K562 (cell line): ENCODE data around the gene SNTG2. TPM values are rescaled to one million over a fixed set of nuclear protein-coding genes. Genes with fewer than 3 reads are reported as not detected.

ENCODE experiments used
- ATAC-seq: fragments of 200-7000 bp; cut with Tn5 transposase; 3 replicates; pipeline ENCODE4 v1.9.1; 2020; ENCODE audit warnings: moderate library complexity
- BruUV-seq: library from RNA; stranded (reverse); fragments of 400-500 nt; replicated peaks from 2 replicates; lab custom pipeline; 2021; lab: Mats Ljungman, UMichigan
- CTCF ChIA-PET: fragments of 300-600 bp; formaldehyde crosslinking; extraction: SDS; loops from one replicate; lab custom pipeline; 2021; ENCODE audit warnings: low intra/inter-chr PET ratio; lab: Yijun Ruan, JAX
- POLR2A ChIA-PET: fragments of 300-600, 350-650 bp; sonication (Branson Sonifier 250); formaldehyde crosslinking; extraction: SDS; loops from one replicate; lab custom pipeline; 2021; ENCODE audit warnings: antibody characterized with exemption, inconsistent platforms; lab: Yijun Ruan, JAX
- DNase-seq, 4 experiments: peaks; one replicate each; pipeline versions ENCODE4 v3.0.0 to v3.0.0-alpha.2; 2011 to 2018; ENCODE audit warnings: low spot score in 3 of 4, mixed read lengths in 3 of 4; ENCODE audit errors: extremely low read depth in 1 of 4
- FAIRE-seq: peaks from 2 replicates; lab custom pipeline; 2011; peaks lifted over from hg19 to GRCh38; lab: Jason Lieb, UNC
- H2AFZ ChIP-seq: 2 replicates; pipeline ENCODE4 v1.6.0; 2011; ENCODE audit warnings: low read depth, low read length, control low read depth, inconsistent platforms
- H3K27ac ChIP-seq: fragments of 200-600 bp; 3 replicates; pipeline ENCODE4 v1.8.0; 2011; ENCODE audit warnings: low read depth, mild to moderate bottlenecking, control low read depth, inconsistent platforms, low read length, moderate library complexity, mixed read lengths; ENCODE audit errors: extremely low read depth
- H3K27me3 ChIP-seq, 2 experiments: fragments of 300-600 bp in 1 of 2; 2 replicates in 1 of 2; 3 replicates in 1 of 2; pipeline versions ENCODE4 v1.6.0 to v1.8.0; 2011; ENCODE audit warnings: inconsistent platforms in 2 of 2, low read length in 2 of 2, mild to moderate bottlenecking in 1 of 2, mixed read lengths in 1 of 2, moderate library complexity in 1 of 2; ENCODE audit not compliant: control insufficient read depth in 2 of 2, insufficient read depth in 2 of 2
- H3K36me3 ChIP-seq: fragments of 300-600 bp; 3 replicates; pipeline ENCODE4 v1.8.0; 2011; ENCODE audit warnings: mild to moderate bottlenecking, low read length, inconsistent platforms; ENCODE audit not compliant: control insufficient read depth, insufficient read depth
- H3K4me1 ChIP-seq, 2 experiments: fragments of 200-600 bp in 1 of 2; replicated peaks in 1 of 2; 2 replicates in 1 of 2; 3 replicates in 1 of 2; pipeline versions ENCODE4 v1.5.1 to v1.8.0; 2011; ENCODE audit warnings: inconsistent platforms in 2 of 2, low read length in 2 of 2, mild to moderate bottlenecking in 1 of 2, mixed read lengths in 1 of 2, moderate library complexity in 1 of 2; ENCODE audit not compliant: control insufficient read depth in 2 of 2, insufficient read depth in 2 of 2
- H3K4me2 ChIP-seq: 2 replicates; pipeline ENCODE4 v1.6.1; 2011; ENCODE audit warnings: low read length, control low read depth, inconsistent platforms, mixed read lengths; ENCODE audit not compliant: insufficient read depth
- H3K4me3 ChIP-seq: fragments of 200-600 bp; sonication (generic), shearing (Covaris generic); 2 replicates; pipeline ENCODE4 v1.5.1; 2016; ENCODE audit warnings: control low read depth, inconsistent platforms
- H3K79me2 ChIP-seq: fragments of 200-600 bp; 3 replicates; pipeline ENCODE4 v1.8.0; 2011; ENCODE audit warnings: low read length, inconsistent platforms; ENCODE audit not compliant: control insufficient read depth, insufficient read depth
- H3K9ac ChIP-seq, 2 experiments: 2 replicates each; pipeline versions ENCODE4 v1.6.0 to v1.6.1; 2011; ENCODE audit warnings: low read depth in 2 of 2, low read length in 2 of 2, control low read depth in 1 of 2, inconsistent platforms in 1 of 2, mild to moderate bottlenecking in 1 of 2, mixed read lengths in 1 of 2; ENCODE audit not compliant: insufficient read depth in 1 of 2
- H3K9me1 ChIP-seq: one replicate; pipeline ENCODE4 v1.6.0; 2011; ENCODE audit warnings: inconsistent platforms, mild to moderate bottlenecking, low read length, moderate library complexity; ENCODE audit not compliant: control insufficient read depth, insufficient read depth
- H3K9me3 ChIP-seq: replicated peaks from 2 replicates; pipeline ENCODE4 v1.5.1; 2011; ENCODE audit warnings: low read depth, low read length, inconsistent platforms; ENCODE audit not compliant: control insufficient read depth, insufficient read depth
- H4K20me1 ChIP-seq: replicated peaks from 2 replicates; pipeline ENCODE4 v1.6.1; 2011; ENCODE audit warnings: low read length, inconsistent platforms, mixed read lengths; ENCODE audit not compliant: control insufficient read depth, insufficient read depth
- CEBPZ ChIP-seq: fragments of 150-350 bp; IDR thresholded peaks from 2 replicates; pipeline ENCODE4 v1.6.1; 2014; ENCODE audit warnings: low read depth, mild to moderate bottlenecking, low read length, borderline replicate concordance
- ETS2 ChIP-seq: IDR thresholded peaks from 2 replicates; pipeline ENCODE4 v1.6.1; 2016; ENCODE audit warnings: borderline replicate concordance, missing genetic modification characterization, mild to moderate bottlenecking, moderate library complexity, missing compliant biosample characterization; ENCODE audit not compliant: poor library complexity, severe bottlenecking
- GTF2A2 ChIP-seq: IDR thresholded peaks from 2 replicates; pipeline ENCODE4 v1.6.1; 2016; ENCODE audit warnings: mild to moderate bottlenecking, missing genetic modification characterization, missing compliant biosample characterization
- HNRNPUL1 ChIP-seq: fragments of 200-400 bp; formaldehyde crosslinking; IDR thresholded peaks from 2 replicates; pipeline ENCODE4 v1.6.1; 2017; ENCODE audit warnings: low read length
- NBN ChIP-seq: fragments of 450-650 bp; IDR thresholded peaks from 2 replicates; pipeline ENCODE4 v1.6.1; 2016; ENCODE audit warnings: low read depth, mild to moderate bottlenecking
- NKRF ChIP-seq: fragments of 450-650 bp; IDR thresholded peaks from 2 replicates; pipeline ENCODE4 v1.6.1; 2016; ENCODE audit warnings: borderline replicate concordance
- PKNOX1 ChIP-seq: fragments of 450-650 bp; IDR thresholded peaks from 2 replicates; pipeline ENCODE4 v1.6.1; 2016
- POLR2AphosphoS2 ChIP-seq: IDR thresholded peaks from 2 replicates; pipeline ENCODE4 v1.6.1; 2012; ENCODE audit warnings: low read length, improper control_type of control experiment
- PRPF4 ChIP-seq: fragments of 200-400 bp; formaldehyde crosslinking; IDR thresholded peaks from one replicate; pipeline ENCODE4 v1.6.1; 2017; ENCODE audit warnings: low read length, low read depth, mild to moderate bottlenecking; ENCODE audit not compliant: insufficient read depth, poor library complexity, severe bottlenecking
- RAD21 ChIP-seq, 2 experiments: fragments of 250-450 bp in 1 of 2; fragments of 450-650 bp in 1 of 2; sonication (Bioruptor Pico) in 1 of 2; formaldehyde crosslinking in 1 of 2; IDR thresholded peaks in 1 of 2; conservative IDR thresholded peaks in 1 of 2; 2 replicates each; pipeline versions ENCODE4 v1.4.0 to v1.8.0; 2020 to 2022; ENCODE audit warnings: mild to moderate bottlenecking in 2 of 2, moderate library complexity in 1 of 2
- RB1 ChIP-seq: fragments of 450-650 bp; IDR thresholded peaks from 2 replicates; pipeline ENCODE4 v1.6.1; 2017; ENCODE audit warnings: low read depth, mild to moderate bottlenecking
- SFPQ ChIP-seq: fragments of 200-400 bp; formaldehyde crosslinking; IDR thresholded peaks from 2 replicates; pipeline ENCODE4 v1.6.1; 2017; ENCODE audit warnings: mild to moderate bottlenecking, low read depth, low read length, moderate library complexity
- WGBS: fragments of 100-300 bp; shearing (Covaris generic); methylation state at CpG from one replicate; pipeline ENCODE4 v1.1.6; 2016; ENCODE audit warnings: low coverage, mixed read lengths; ENCODE audit not compliant: insufficient coverage; ENCODE audit errors: missing lambda C conversion rate; 5-methylcytosine and 5-hydroxymethylcytosine counted together
- in situ Hi-C: fragments of 300-500 bp; cut with MboI; formaldehyde crosslinking; loops from 4 replicates; pipeline ENCODE4 v1.15.0; 2018; ENCODE audit warnings: inconsistent platforms, mixed read lengths
- intact Hi-C: fragments of 100-400 bp; cut with micrococcal nuclease; formaldehyde crosslinking; loops from 2 replicates; pipeline ENCODE4 v1.14.2; 2022
- polyA plus RNA-seq, 8 experiments: library from polyadenylated mRNA; depleted of rRNA in 4 of 8; stranded (reverse) in 5 of 8; unstranded in 3 of 8; fragments of >200 nt; fragmentation: Nextera tagmentation in 2 of 8; fragmentation: Illumina TruSeq in 1 of 8; extraction: Ambion mirVana in 2 of 8; extraction: Trizol in 1 of 8; gene quantifications; 2 replicates each; pipeline versions ENCODE4 v1.2.1 to v1.2.3, GENCODE V29; 2011 to 2014; ENCODE audit warnings: inconsistent platforms in 1 of 8, missing spikeins in 1 of 8
- total RNA-seq, 7 experiments: library from RNA; depleted of rRNA in 6 of 7; stranded (reverse); fragments of >200 nt in 6 of 7; fragmentation: Illumina TruSeq in 2 of 7; extraction: Trizol in 2 of 7; gene quantifications; 2 replicates each; pipeline versions ENCODE4 v1.2.1 to v1.2.3, GENCODE V29; 2011 to 2021; ENCODE audit warnings: low replicate concordance in 1 of 7

SNTG2 gene
- total and polyA plus RNA-seq, 9 of the 15 experiments (the other 6 are each of a cell fraction or from before 2014, with no cell fraction given): not detected

GRCh38 chr2:949384-950079, 1.1 kb upstream of the SNTG2 start:
- H3K79me2 ChIP-seq: no peaks in the 10 kb centered on the region
- no peak for DNase-seq
- H3K27me3 ChIP-seq: peaks cover 9 to 21% of the 10 kb centered on the region in 2 experiments; a peak in 3 of 5 replicates
- H3K9me3 ChIP-seq: no peaks in the 10 kb centered on the region
- ChIA-PET CTCF (no interaction called here), POLR2A (no interaction called here)
- no peaks in the 10 kb centered on the region for H3K36me3 ChIP-seq
- no peaks in the 10 kb centered on the region for H4K20me1 ChIP-seq
- ATAC-seq: no peak; the same call in 2 of the 3 replicates
- H3K4me3 ChIP-seq: no peak overlapping the region
- no peak overlapping the region for H3K9ac ChIP-seq
- H3K4me1 ChIP-seq: peaks cover 0 to 12% of the 10 kb centered on the region in 2 experiments; a peak in 1 of 5 replicates
- BruUV-seq: no TSS peak
- no peak overlapping the region for H3K4me2 ChIP-seq
- intact Hi-C loops (loop anchor here (5.0 kb wide), 2 partner anchors 188 to 598 kb away; no protein-coding TSS in a partner anchor), in situ Hi-C loops (no loop called here)
- whole genome bisulfite sequencing: 3% methylated on average over 27 of the region's 28 CpGs
- H3K27ac ChIP-seq: no peak overlapping the region
- H2AFZ ChIP-seq: no peak overlapping the region
- no peak for FAIRE-seq
- no peaks in the 10 kb centered on the region for H3K9me1 ChIP-seq
- TF ChIP-seq PKNOX1 (no peak), CEBPZ (no peak), RB1 (no peak), RAD21 (CRISPR knock-in tag; conservative IDR thresholded peaks at IDR 0.05 in 1 of 2, IDR thresholded peaks at IDR 0.05 in 1 of 2) (no peak), ETS2 (tag) (no peak), NKRF (no peak), NBN (no peak), HNRNPUL1 (no peak), PRPF4 (no peak), GTF2A2 (tag) (no peak), SFPQ (no peak), POLR2AphosphoS2 (no peak)
